Upper lobe of right lung (tissue), 1 donor: ENCODE measurements around the gene MAPK8IP1. TPM values are rescaled to one million over a fixed set of nuclear protein-coding genes. Genes with fewer than 3 reads are reported as not detected.

Experiments used
- ATAC-seq: fragments of 200-7000 bp; cut with Tn5 transposase; one replicate; pipeline ENCODE4 v1.9.1; 2020; ENCODE audit warnings: mild to moderate bottlenecking, moderate library complexity
- DNase-seq: peaks from one replicate; pipeline ENCODE4 v3.0.0-alpha.2; 2020
- H3K27ac ChIP-seq: fragments of 200-600 bp; one replicate; pipeline ENCODE4 v1.8.0; 2022
- H3K27me3 ChIP-seq: fragments of 200-600 bp; one replicate; pipeline ENCODE4 v1.8.0; 2022; ENCODE audit warnings: mild to moderate bottlenecking
- H3K36me3 ChIP-seq: fragments of 200-600 bp; one replicate; pipeline ENCODE4 v1.8.0; 2022
- H3K4me1 ChIP-seq: fragments of 200-600 bp; one replicate; pipeline ENCODE4 v1.8.0; 2022
- H3K4me3 ChIP-seq: fragments of 200-600 bp; one replicate; pipeline ENCODE4 v1.8.0; 2022; ENCODE audit warnings: mild to moderate bottlenecking
- H3K9me3 ChIP-seq: fragments of 200-600 bp; one replicate; pipeline ENCODE4 v1.8.0; 2022
- intact Hi-C: fragments of 100-400 bp; cut with DNase I; formaldehyde crosslinking; loops from one replicate; pipeline ENCODE4 v1.11.0; 2022
- total RNA-seq: library from RNA; stranded (reverse); fragmentation: NEBNext Ultra II Directional; extraction: Animal tissue kit (Norgen Biotek cat#: 25700); gene quantifications from one replicate; pipeline ENCODE4 v1.2.1, GENCODE V29; 2021
- TF ChIP-seq, protein P1 (sequence below): fragments of 200-600 bp; IDR thresholded peaks from one replicate; pipeline ENCODE4 v1.8.0; 2022; ENCODE audit warnings: antibody characterized with exemption
- donor health status: DM: no; HTN: yes; CAD: no; lungs with severe emphysema.

MAPK8IP1 gene
- total RNA-seq, 1 donor from 2014 or later = 6.4 TPM

DNA sequence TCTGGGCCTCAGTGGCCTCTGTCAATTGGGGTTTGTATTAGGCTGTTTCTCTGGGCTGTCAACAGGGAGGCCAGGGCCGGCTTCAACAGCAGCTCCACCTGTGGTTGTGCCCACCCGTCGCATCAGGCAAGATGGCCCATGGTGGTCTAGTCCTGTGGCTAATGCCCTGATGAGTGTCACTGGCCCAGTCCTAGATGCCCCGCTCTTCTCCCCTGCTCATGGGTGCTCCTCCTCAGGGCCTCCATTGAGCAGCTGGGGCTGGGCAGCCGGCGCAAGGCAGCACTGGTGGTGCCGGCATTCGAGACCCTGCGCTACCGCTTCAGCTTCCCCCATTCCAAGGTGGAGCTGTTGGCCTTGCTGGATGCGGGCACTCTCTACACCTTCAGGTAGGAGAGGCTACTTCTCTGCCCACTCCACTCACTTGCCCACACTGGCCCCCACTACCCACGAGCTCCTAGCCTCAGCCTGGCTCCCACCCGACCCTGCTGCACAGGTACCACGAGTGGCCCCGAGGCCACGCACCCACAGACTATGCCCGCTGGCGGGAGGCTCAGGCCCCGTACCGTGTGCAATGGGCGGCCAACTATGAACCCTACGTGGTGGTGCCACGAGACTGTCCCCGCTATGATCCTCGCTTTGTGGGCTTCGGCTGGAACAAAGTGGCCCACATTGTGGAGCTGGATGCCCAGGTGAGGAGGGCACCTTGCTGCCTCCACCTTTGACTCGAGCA is 42.4 kb downstream of the MAPK8IP1 start:
- H3K4me3 ChIP-seq = no peak overlapping the region
- peak; percentile 56 for DNase-seq
- intact Hi-C loops = no loop called here
- ATAC-seq = no peak
- peaks cover 6% of the 10 kb centered on the region for H3K27me3 ChIP-seq
- H3K4me1 ChIP-seq = peaks cover 10% of the 10 kb centered on the region
- peaks cover 10% of the 10 kb centered on the region for H3K36me3 ChIP-seq
- TF ChIP-seq, protein P1, sequence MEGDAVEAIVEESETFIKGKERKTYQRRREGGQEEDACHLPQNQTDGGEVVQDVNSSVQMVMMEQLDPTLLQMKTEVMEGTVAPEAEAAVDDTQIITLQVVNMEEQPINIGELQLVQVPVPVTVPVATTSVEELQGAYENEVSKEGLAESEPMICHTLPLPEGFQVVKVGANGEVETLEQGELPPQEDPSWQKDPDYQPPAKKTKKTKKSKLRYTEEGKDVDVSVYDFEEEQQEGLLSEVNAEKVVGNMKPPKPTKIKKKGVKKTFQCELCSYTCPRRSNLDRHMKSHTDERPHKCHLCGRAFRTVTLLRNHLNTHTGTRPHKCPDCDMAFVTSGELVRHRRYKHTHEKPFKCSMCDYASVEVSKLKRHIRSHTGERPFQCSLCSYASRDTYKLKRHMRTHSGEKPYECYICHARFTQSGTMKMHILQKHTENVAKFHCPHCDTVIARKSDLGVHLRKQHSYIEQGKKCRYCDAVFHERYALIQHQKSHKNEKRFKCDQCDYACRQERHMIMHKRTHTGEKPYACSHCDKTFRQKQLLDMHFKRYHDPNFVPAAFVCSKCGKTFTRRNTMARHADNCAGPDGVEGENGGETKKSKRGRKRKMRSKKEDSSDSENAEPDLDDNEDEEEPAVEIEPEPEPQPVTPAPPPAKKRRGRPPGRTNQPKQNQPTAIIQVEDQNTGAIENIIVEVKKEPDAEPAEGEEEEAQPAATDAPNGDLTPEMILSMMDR = no peak
- no peaks in the 10 kb centered on the region for H3K9me3 ChIP-seq
- H3K27ac ChIP-seq = no peak overlapping the region

GRCh38 chr11:45928535-45929215 is 43.2 kb downstream of the MAPK8IP1 start:
- DNase-seq (peak; percentile 53), ATAC-seq (no peak)
- intact Hi-C loops = no loop called here
- Histone ChIP-seq H3K27ac (no peak overlapping the region), H3K4me1 (peaks cover 10% of the 10 kb centered on the region), H3K9me3 (no peaks in the 10 kb centered on the region), H3K4me3 (no peak overlapping the region), H3K36me3 (peaks cover 18% of the 10 kb centered on the region), H3K27me3 (no peaks in the 10 kb centered on the region)
- TF ChIP-seq, protein P1 = no peak

DNA sequence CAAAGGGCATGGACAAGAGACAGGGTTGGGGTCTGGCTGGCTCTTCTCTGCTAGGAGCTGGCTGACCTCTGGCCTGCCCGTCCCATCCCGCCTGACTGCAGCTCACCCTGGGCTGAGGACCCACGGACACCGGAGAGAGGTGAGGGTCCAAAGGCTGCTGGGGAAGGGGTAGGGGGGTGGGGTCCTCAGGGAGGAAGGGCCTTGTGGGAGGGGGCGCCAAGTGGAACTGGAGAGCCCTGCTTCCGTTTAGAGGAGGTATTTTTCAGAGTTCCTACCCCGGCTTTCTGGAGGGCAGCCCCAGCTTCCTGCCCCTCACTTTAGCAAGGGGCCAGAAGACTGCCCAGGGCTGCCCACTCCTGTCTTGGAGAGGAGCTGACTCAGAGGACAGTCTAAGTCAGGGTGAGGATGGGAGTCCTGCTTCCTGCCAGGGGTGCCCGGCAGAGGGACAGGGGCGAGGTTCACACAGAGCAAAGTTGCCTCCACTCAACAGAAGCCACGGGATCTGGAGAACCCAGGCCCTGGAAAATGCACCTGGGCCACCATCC is 44.1 kb downstream of the MAPK8IP1 start:
- TF ChIP-seq, protein P1 = no peak
- ATAC-seq (peak; percentile 2), DNase-seq (peak; percentile 46)
- H3K27me3 ChIP-seq = no peaks in the 10 kb centered on the region
- H3K4me3 ChIP-seq = no peak overlapping the region
- H3K9me3 ChIP-seq = no peaks in the 10 kb centered on the region
- H3K27ac ChIP-seq = no peak overlapping the region
- peaks cover 27% of the 10 kb centered on the region for H3K36me3 ChIP-seq
- peaks cover 10% of the 10 kb centered on the region for H3K4me1 ChIP-seq
- intact Hi-C loops = no loop called here

DNA sequence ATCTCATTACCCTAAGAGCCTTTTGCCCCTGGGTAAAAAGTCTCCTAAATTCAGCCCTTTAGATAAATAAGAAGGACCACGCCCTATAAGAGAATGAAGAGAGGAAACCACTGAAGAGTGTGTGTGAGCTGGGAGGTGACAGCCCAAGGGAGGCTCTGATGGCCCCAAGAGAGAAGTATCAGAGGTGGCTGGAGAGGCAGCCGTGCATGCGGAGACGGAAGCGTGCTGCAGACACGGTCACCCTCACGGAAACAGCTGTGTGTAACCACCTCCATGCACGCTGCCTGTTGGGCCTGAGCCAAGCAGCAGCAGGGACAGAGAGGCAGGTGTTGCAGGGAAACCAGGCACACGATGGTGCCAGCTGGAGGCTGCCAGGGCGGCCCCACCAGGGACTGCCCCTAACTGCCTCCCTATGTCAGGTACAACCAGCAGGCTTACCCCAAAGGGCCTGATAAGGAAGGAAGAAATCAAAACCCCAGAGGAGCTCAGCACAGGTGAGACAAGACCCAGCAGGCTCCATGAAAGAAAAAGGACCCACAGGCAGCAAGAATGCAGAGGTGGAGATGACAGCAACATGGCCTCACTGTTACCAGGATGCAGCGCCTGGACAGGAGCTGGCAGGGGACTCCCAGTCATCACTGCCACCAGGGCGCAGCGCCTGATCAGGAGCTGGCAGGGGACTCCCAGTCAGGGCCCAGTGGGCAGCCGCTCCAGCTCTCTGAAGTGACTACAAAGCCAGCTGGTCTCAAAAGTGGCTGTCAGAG is 44.8 kb downstream of the MAPK8IP1 start:
- Histone ChIP-seq H3K4me3 (no peak overlapping the region), H3K27me3 (no peaks in the 10 kb centered on the region), H3K4me1 (peaks cover 10% of the 10 kb centered on the region), H3K9me3 (no peaks in the 10 kb centered on the region), H3K27ac (no peak overlapping the region), H3K36me3 (peaks cover 34% of the 10 kb centered on the region)
- TF ChIP-seq, protein P1 = no peak
- peak; percentile 53 for ATAC-seq
- intact Hi-C loops = no loop called here
- peak; percentile 73 for DNase-seq

DNA sequence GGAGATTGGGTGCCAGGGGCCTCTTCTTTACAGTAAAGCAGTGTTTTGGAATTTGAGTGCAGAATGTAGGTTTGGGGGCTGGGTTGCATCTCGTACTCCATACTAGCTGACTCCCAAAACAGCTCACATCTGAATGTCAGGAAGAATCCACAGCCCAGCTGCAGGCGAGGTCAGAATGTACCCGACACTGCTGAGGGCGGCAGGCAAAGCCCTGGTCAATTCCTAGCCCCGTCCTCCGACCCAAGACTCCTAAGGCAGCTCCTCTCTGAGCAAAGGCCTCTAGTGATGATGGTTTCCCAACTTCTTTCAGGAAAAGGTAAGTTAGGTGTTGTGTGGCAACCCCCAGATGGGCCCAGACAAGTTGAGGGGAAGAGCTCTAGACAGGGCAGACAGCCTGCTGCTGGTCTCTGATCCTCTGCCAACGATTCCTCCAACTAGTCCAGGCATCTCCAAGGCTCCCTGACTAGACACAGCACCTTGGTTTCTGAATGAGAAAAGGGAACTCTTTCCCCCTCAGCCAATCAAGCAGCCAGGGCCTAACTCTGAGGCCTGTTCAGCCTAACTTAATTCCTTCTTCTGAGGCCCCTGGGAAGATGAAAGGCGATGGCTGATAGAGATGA is 45.6 kb downstream of the MAPK8IP1 start:
- Histone ChIP-seq H3K27me3 (no peaks in the 10 kb centered on the region), H3K9me3 (no peaks in the 10 kb centered on the region), H3K36me3 (peaks cover 42% of the 10 kb centered on the region), H3K4me3 (no peak overlapping the region), H3K4me1 (peaks cover 10% of the 10 kb centered on the region), H3K27ac (no peak overlapping the region)
- peak; percentile 31 for DNase-seq
- TF ChIP-seq, protein P1 = no peak
- intact Hi-C loops = no loop called here
- no peak for ATAC-seq
